ENCODE results near the gene GYPE. TPM values are rescaled to one million over a fixed set of nuclear protein-coding genes. Genes with fewer than 3 reads are reported as not detected.
"Not testable (repeated sequence)": the region's sequence is repeated elsewhere in the genome, so short reads cannot be mapped to it uniquely, and the experiment has no call there.

Gene GYPE
- total RNA-seq = under 1 TPM in 3 of 4 donors, not detected in 1; 0.14 to 0.25 (median 0.17) TPM
- under 1 TPM; 0.08 to 0.26 (median 0.10) TPM for polyA plus RNA-seq
- long read RNA-seq, donor 1, partial matches to known transcripts = 0 of 1 reads
- long read RNA-seq, donor 1, other reads (novel, unspliced or antisense) = 1 of 1 reads
- long read RNA-seq, donor 2 = 0 reads

GRCh38 chr4:143905440-143905839 is at the start of gene GYPE:
Gene GYPE, minus strand, starts transcription at chr4:143905559. Its CDS starts 52 bp downstream, at chr4:143905507.
- DNase-seq; intact Hi-C loops (cut with DNase I); H3K4me3 ChIP-seq; H3K9me3 ChIP-seq; H3K36me3 ChIP-seq (ENCODE audit: insufficient read depth in 1 of 2, low read depth in 1 of 2); H3K27ac ChIP-seq; ATAC-seq; H3K4me1 ChIP-seq; H3K27me3 ChIP-seq (ENCODE audit: insufficient read depth in 3 of 3, low read length in 2 of 3): not testable (repeated sequence)
- 86 to 97% (median 90%) methylated on average over 2 of the region's 2 CpGs for WGBS, 3 donors

GRCh38 chr4:143951458-143951972 is 46.2 kb upstream of the GYPE start:
- H3K4me1 ChIP-seq; H3K27ac ChIP-seq; H3K9me3 ChIP-seq; DNase-seq; H3K36me3 ChIP-seq (ENCODE audit: insufficient read depth in 1 of 2, low read depth in 1 of 2); ATAC-seq; intact Hi-C loops (cut with DNase I); H3K4me3 ChIP-seq; H3K27me3 ChIP-seq (ENCODE audit: insufficient read depth in 3 of 3, low read length in 2 of 3): not testable (repeated sequence)

GRCh38 chr4:143950967-143951366 is 45.6 kb upstream of the GYPE start:
- not testable (repeated sequence) for DNase-seq
- 90 to 93% (median 90%) methylated on average over 4 of the region's 4 CpGs for WGBS, 3 donors

GRCh38 chr4:143950185-143950584 is 44.8 kb upstream of the GYPE start:
- H3K27me3 ChIP-seq (ENCODE audit: insufficient read depth in 3 of 3, low read length in 2 of 3); H3K27ac ChIP-seq; H3K36me3 ChIP-seq (ENCODE audit: insufficient read depth in 1 of 2, low read depth in 1 of 2); intact Hi-C loops (cut with DNase I); ATAC-seq; DNase-seq; H3K9me3 ChIP-seq; H3K4me1 ChIP-seq; H3K4me3 ChIP-seq: not testable (repeated sequence)
- 0 to 93% (median 78%) methylated on average over 1 of the region's 1 CpG for WGBS, 3 donors

More at GRCh38 chr4:143950967-143951366, 45.6 kb upstream of the GYPE start:
- H3K27ac ChIP-seq; H3K36me3 ChIP-seq (ENCODE audit: insufficient read depth in 1 of 2, low read depth in 1 of 2); intact Hi-C loops (cut with DNase I); H3K9me3 ChIP-seq; H3K4me3 ChIP-seq; ATAC-seq; H3K27me3 ChIP-seq (ENCODE audit: insufficient read depth in 3 of 3, low read length in 2 of 3); H3K4me1 ChIP-seq: not testable (repeated sequence)

GRCh38 chr4:143947493-143947892 is 42.1 kb upstream of the GYPE start:
- WGBS, 3 donors = 48 to 53% (median 51%) methylated on average over 1 of the region's 1 CpG
- H3K36me3 ChIP-seq (ENCODE audit: insufficient read depth in 1 of 2, low read depth in 1 of 2); H3K27ac ChIP-seq; H3K4me1 ChIP-seq; H3K4me3 ChIP-seq; H3K27me3 ChIP-seq (ENCODE audit: insufficient read depth in 3 of 3, low read length in 2 of 3); ATAC-seq; intact Hi-C loops (cut with DNase I); H3K9me3 ChIP-seq; DNase-seq: not testable (repeated sequence)

- intact Hi-C loops (cut with DNase I); H3K9me3 ChIP-seq; ATAC-seq; DNase-seq; H3K36me3 ChIP-seq (ENCODE audit: insufficient read depth in 1 of 2, low read depth in 1 of 2); H3K27me3 ChIP-seq (ENCODE audit: insufficient read depth in 3 of 3, low read length in 2 of 3); H3K4me1 ChIP-seq; H3K27ac ChIP-seq; H3K4me3 ChIP-seq: not testable (repeated sequence)
- WGBS, 3 donors = 61 to 81% (median 71%) methylated on average over 2 of the region's 2 CpGs
Observed at GRCh38 chr4:143940708-143941107, 35.3 kb upstream of the GYPE start.

- Histone ChIP-seq H3K27me3 (ENCODE audit: insufficient read depth in 3 of 3, low read length in 2 of 3) (no peaks in the 10 kb centered on the region), H3K4me1 (no peaks in the 10 kb centered on the region), H3K4me3 (no peak overlapping the region), H3K36me3 (ENCODE audit: insufficient read depth in 1 of 2, low read depth in 1 of 2) (no peaks in the 10 kb centered on the region), H3K27ac (no peak overlapping the region), H3K9me3 (no peaks in the 10 kb centered on the region)
- TF ChIP-seq CTCF (IDR thresholded peaks at IDR 0.05) = no peak
- 98 to 100% (median 100%) methylated on average over 2 of the region's 2 CpGs for WGBS, 3 donors
- no peak for DNase-seq
- intact Hi-C loops (cut with DNase I) = no loop called here
- ATAC-seq = no peak
Observed at GRCh38 chr4:143939528-143939927, 34.2 kb upstream of the GYPE start.

GRCh38 chr4:143938890-143939289 is 33.5 kb upstream of the GYPE start:
- H3K4me3 ChIP-seq; DNase-seq; H3K4me1 ChIP-seq; H3K27me3 ChIP-seq (ENCODE audit: insufficient read depth in 3 of 3, low read length in 2 of 3); ATAC-seq; H3K36me3 ChIP-seq (ENCODE audit: insufficient read depth in 1 of 2, low read depth in 1 of 2); H3K27ac ChIP-seq; H3K9me3 ChIP-seq; intact Hi-C loops (cut with DNase I): not testable (repeated sequence)
- 44 to 51% (median 45%) methylated on average over 4 of the region's 4 CpGs for WGBS, 3 donors
